Right atrium auricular region (tissue), 2 donors: ENCODE data around the gene NUPR2. TPM values are rescaled to one million over a fixed set of nuclear protein-coding genes. Genes with fewer than 3 reads are reported as not detected.
"Not testable (repeated sequence)": the region's sequence is repeated elsewhere in the genome, so short reads cannot be mapped to it uniquely, and the experiment has no call there.

ENCODE experiments used
- DNase-seq: peaks from one replicate; pipeline ENCODE4 v3.0.0-alpha.2; 2019; ENCODE audit warnings: low spot score
- H3K27ac ChIP-seq, 2 donors: fragments of 200-600 bp; sonication (generic); 1 replicate in 1 of 2; 2 replicates in 1 of 2; pipeline ENCODE4 v1.5.1; 2016 to 2019
- H3K27me3 ChIP-seq, 2 donors: fragments of 200-600 bp; sonication (generic); one replicate each; pipeline versions ENCODE4 v1.5.1 to v1.6.0; 2017 to 2019
- H3K36me3 ChIP-seq: fragments of 200-600 bp; sonication (generic); one replicate; pipeline ENCODE4 v1.5.1; 2016
- H3K4me1 ChIP-seq, 2 donors: fragments of 200-600 bp; sonication (generic); one replicate each; pipeline versions ENCODE4 v1.5.1 to v1.6.0; 2017 to 2019
- H3K4me3 ChIP-seq, 2 donors: fragments of 200-600 bp; sonication (generic); 1 replicate in 1 of 2; 2 replicates in 1 of 2; pipeline ENCODE4 v1.5.1; 2017 to 2019; ENCODE audit warnings: mild to moderate bottlenecking in 1 of 2, moderate library complexity in 1 of 2
- H3K9me3 ChIP-seq, 2 donors: fragments of 200-600 bp; sonication (generic); one replicate each; pipeline ENCODE4 v1.5.1; 2019
- CTCF ChIP-seq, 2 donors: fragments of 200-600 bp; sonication (generic); IDR thresholded peaks; one replicate each; pipeline ENCODE4 v1.5.1; 2019; ENCODE audit warnings: antibody characterized with exemption in 2 of 2
- total RNA-seq, 2 donors: library from RNA; depleted of rRNA; stranded (reverse); fragments of >200 nt; gene quantifications; one replicate each; pipeline ENCODE4 v1.1.0, GENCODE V29; 2016

The NUPR2 gene
- total RNA-seq, 2 donors from 2014 or later = not detected

GRCh38 chr7:56099653-56100052 is 16.6 kb downstream of the NUPR2 start:
- TF ChIP-seq CTCF (IDR thresholded peaks at IDR 0.05) = no peak
- Histone ChIP-seq H3K27me3 (no peaks in the 10 kb centered on the region), H3K27ac (no peak overlapping the region), H3K36me3 (peaks cover 53% of the 10 kb centered on the region), H3K4me1 (peaks cover 0 to 12% of the 10 kb centered on the region in 2 donors), H3K9me3 (no peaks in the 10 kb centered on the region), H3K4me3 (no peak overlapping the region)
- no peak for DNase-seq

- not testable (repeated sequence) for H3K27ac ChIP-seq, H3K27me3 ChIP-seq, H3K9me3 ChIP-seq, H3K4me3 ChIP-seq, DNase-seq
- Histone ChIP-seq H3K36me3 (peaks cover 44% of the 10 kb centered on the region), H3K4me1 (peaks cover 0 to 13% of the 10 kb centered on the region in 2 donors)
Observed at GRCh38 chr7:56098187-56099008, 17.8 kb downstream of the NUPR2 start.

- Histone ChIP-seq H3K36me3 (peaks cover 37% of the 10 kb centered on the region), H3K27me3 (no peaks in the 10 kb centered on the region), H3K4me3 (no peak overlapping the region), H3K4me1 (peaks cover 0 to 20% of the 10 kb centered on the region in 2 donors), H3K27ac (no peak overlapping the region), H3K9me3 (no peaks in the 10 kb centered on the region)
- DNase-seq = no peak
- no peak for TF ChIP-seq CTCF (IDR thresholded peaks at IDR 0.05)
Observed at GRCh38 chr7:56097700-56098099, 18.5 kb downstream of the NUPR2 start.

GRCh38 chr7:56092789-56093531 is 23.3 kb downstream of the NUPR2 start, which contains the start of gene PHKG1:
Gene PHKG1 (minus strand): TSS chr7:56092952. CDS start chr7:56088941, 4,011 bp downstream.
- Histone ChIP-seq H3K36me3 (no peaks in the 10 kb centered on the region), H3K27ac (peak within 1 kb of the TSS; percentile 77 to 90), H3K4me1 (peaks cover 0 to 42% of the 10 kb centered on the region in 2 donors), H3K9me3 (no peaks in the 10 kb centered on the region), H3K27me3 (no peaks in the 10 kb centered on the region), H3K4me3 (peak within 1 kb of the TSS; percentile 28 to 41)
- DNase-seq = peak; percentile 85
- peak; percentile 56 to 81 for TF ChIP-seq CTCF (IDR thresholded peaks at IDR 0.05)

- DNase-seq, H3K27me3 ChIP-seq, H3K9me3 ChIP-seq, H3K36me3 ChIP-seq: not testable (repeated sequence)
- Histone ChIP-seq H3K27ac (peak overlapping the region; percentile 77 to 90), H3K4me3 (peak overlapping the region; percentile 28 to 41), H3K4me1 (peaks cover 0 to 36% of the 10 kb centered on the region in 2 donors)
Observed at GRCh38 chr7:56092388-56092787, 23.8 kb downstream of the NUPR2 start.

- no peak for TF ChIP-seq CTCF (IDR thresholded peaks at IDR 0.05)
- H3K27ac ChIP-seq = peak overlapping the region; percentile 77 to 90
- no peaks in the 10 kb centered on the region for H3K9me3 ChIP-seq
- peak overlapping the region; percentile 7 to 41 for H3K4me3 ChIP-seq
- H3K36me3 ChIP-seq = peaks cover 11% of the 10 kb centered on the region
- DNase-seq = peak; percentile 62
- H3K4me1 ChIP-seq = peaks cover 0 to 32% of the 10 kb centered on the region in 2 donors
- no peaks in the 10 kb centered on the region for H3K27me3 ChIP-seq
Observed at GRCh38 chr7:56091591-56091990, 24.6 kb downstream of the NUPR2 start.
